ENCODE measurements around the gene IL4. TPM values are rescaled to one million over a fixed set of nuclear protein-coding genes. Genes with fewer than 3 reads are reported as not detected.

IL4 gene
- total and polyA plus RNA-seq, 4 donors: 0.43 TPM; not detected in 3

- H3K4me1 ChIP-seq (ENCODE audit: control insufficient read depth, insufficient read depth, low read length): no peaks in the 10 kb centered on the region
- DNase-seq (ENCODE audit: low read depth in 4 of 6, low spot score in 6 of 6): no peak
- H3K27ac ChIP-seq (ENCODE audit: low read depth, low read length): no peak overlapping the region
Measured at GRCh38 chr5:132679717-132680380, 6.1 kb downstream of the IL4 start.

GRCh38 chr5:132680780-132681475 lies 7.1 kb downstream of the IL4 start:
- Histone ChIP-seq H3K9me3 (ENCODE audit: control insufficient read depth, insufficient read depth, low read length) (no peaks in the 10 kb centered on the region), H3K4me1 (ENCODE audit: control insufficient read depth, insufficient read depth, low read length) (no peaks in the 10 kb centered on the region), H3K27me3 (ENCODE audit: control insufficient read depth, insufficient read depth, low read length) (no peaks in the 10 kb centered on the region), H3K27ac (ENCODE audit: low read depth, low read length) (no peak overlapping the region), H3K4me3 (ENCODE audit: low read depth, low read length) (no peak overlapping the region), H3K36me3 (ENCODE audit: control insufficient read depth, insufficient read depth, low read length) (no peaks in the 10 kb centered on the region)
- WGBS (ENCODE audit: insufficient coverage): 82% methylated on average over 7 of the region's 8 CpGs
- DNase-seq (ENCODE audit: low read depth in 4 of 6, low spot score in 6 of 6): no peak

More at GRCh38 chr5:132679717-132680380, 6.1 kb downstream of the IL4 start:
- no peaks in the 10 kb centered on the region for H3K9me3 ChIP-seq (ENCODE audit: control insufficient read depth, insufficient read depth, low read length)
- no peaks in the 10 kb centered on the region for H3K36me3 ChIP-seq (ENCODE audit: control insufficient read depth, insufficient read depth, low read length)
- H3K4me3 ChIP-seq (ENCODE audit: low read depth, low read length): no peak overlapping the region
- 93% methylated on average over 14 of the region's 15 CpGs for WGBS (ENCODE audit: insufficient coverage)
- H3K27me3 ChIP-seq (ENCODE audit: control insufficient read depth, insufficient read depth, low read length): no peaks in the 10 kb centered on the region

- H3K27me3 ChIP-seq (ENCODE audit: control insufficient read depth, insufficient read depth, low read length): no peaks in the 10 kb centered on the region
- no peak overlapping the region for H3K4me3 ChIP-seq (ENCODE audit: low read depth, low read length)
- no peak for DNase-seq (ENCODE audit: low read depth in 4 of 6, low spot score in 6 of 6)
- no peak overlapping the region for H3K27ac ChIP-seq (ENCODE audit: low read depth, low read length)
- no peaks in the 10 kb centered on the region for H3K36me3 ChIP-seq (ENCODE audit: control insufficient read depth, insufficient read depth, low read length)
- no peaks in the 10 kb centered on the region for H3K9me3 ChIP-seq (ENCODE audit: control insufficient read depth, insufficient read depth, low read length)
- H3K4me1 ChIP-seq (ENCODE audit: control insufficient read depth, insufficient read depth, low read length): no peaks in the 10 kb centered on the region
- WGBS (ENCODE audit: insufficient coverage): 84% methylated on average over 1 of the region's 2 CpGs
Measured at GRCh38 chr5:132681476-132681831, 7.7 kb downstream of the IL4 start.

- H3K27ac ChIP-seq (ENCODE audit: low read depth, low read length): no peak overlapping the region
- no peak for DNase-seq (ENCODE audit: low read depth in 4 of 6, low spot score in 6 of 6)
- H3K9me3 ChIP-seq (ENCODE audit: control insufficient read depth, insufficient read depth, low read length): no peaks in the 10 kb centered on the region
- H3K4me1 ChIP-seq (ENCODE audit: control insufficient read depth, insufficient read depth, low read length): no peaks in the 10 kb centered on the region
- WGBS (ENCODE audit: insufficient coverage): 100% methylated on average over 1 of the region's 4 CpGs
- H3K27me3 ChIP-seq (ENCODE audit: control insufficient read depth, insufficient read depth, low read length): no peaks in the 10 kb centered on the region
- H3K36me3 ChIP-seq (ENCODE audit: control insufficient read depth, insufficient read depth, low read length): no peaks in the 10 kb centered on the region
- H3K4me3 ChIP-seq (ENCODE audit: low read depth, low read length): no peak overlapping the region
Measured at GRCh38 chr5:132681983-132682382, 8.2 kb downstream of the IL4 start.

GRCh38 chr5:132684491-132684890 lies 10.7 kb downstream of the IL4 start:
- Histone ChIP-seq H3K9me3 (ENCODE audit: control insufficient read depth, insufficient read depth, low read length) (no peaks in the 10 kb centered on the region), H3K27ac (ENCODE audit: low read depth, low read length) (no peak overlapping the region), H3K36me3 (ENCODE audit: control insufficient read depth, insufficient read depth, low read length) (no peaks in the 10 kb centered on the region), H3K27me3 (ENCODE audit: control insufficient read depth, insufficient read depth, low read length) (no peaks in the 10 kb centered on the region), H3K4me3 (ENCODE audit: low read depth, low read length) (no peak overlapping the region), H3K4me1 (ENCODE audit: control insufficient read depth, insufficient read depth, low read length) (no peaks in the 10 kb centered on the region)
- no peak for DNase-seq (ENCODE audit: low read depth in 4 of 6, low spot score in 6 of 6)
- WGBS (ENCODE audit: insufficient coverage): 92% methylated on average over 3 of the region's 6 CpGs

- no peaks in the 10 kb centered on the region for H3K27me3 ChIP-seq (ENCODE audit: control insufficient read depth, insufficient read depth, low read length)
- no peak overlapping the region for H3K27ac ChIP-seq (ENCODE audit: low read depth, low read length)
- 90% methylated on average over 8 of the region's 12 CpGs for WGBS (ENCODE audit: insufficient coverage)
Measured at GRCh38 chr5:132684922-132685720, 11.3 kb downstream of the IL4 start.

GRCh38 chr5:132686193-132686592 lies 12.4 kb downstream of the IL4 start:
- DNase-seq (ENCODE audit: low read depth in 4 of 6, low spot score in 6 of 6): no peak
- H3K27me3 ChIP-seq (ENCODE audit: control insufficient read depth, insufficient read depth, low read length): no peaks in the 10 kb centered on the region
- WGBS (ENCODE audit: insufficient coverage): 90% methylated on average over 3 of the region's 3 CpGs
- no peak overlapping the region for H3K4me3 ChIP-seq (ENCODE audit: low read depth, low read length)
- no peaks in the 10 kb centered on the region for H3K4me1 ChIP-seq (ENCODE audit: control insufficient read depth, insufficient read depth, low read length)
- H3K27ac ChIP-seq (ENCODE audit: low read depth, low read length): no peak overlapping the region
- H3K36me3 ChIP-seq (ENCODE audit: control insufficient read depth, insufficient read depth, low read length): no peaks in the 10 kb centered on the region
- H3K9me3 ChIP-seq (ENCODE audit: control insufficient read depth, insufficient read depth, low read length): no peaks in the 10 kb centered on the region

More at GRCh38 chr5:132684922-132685720, 11.3 kb downstream of the IL4 start:
- no peak overlapping the region for H3K4me3 ChIP-seq (ENCODE audit: low read depth, low read length)
- DNase-seq (ENCODE audit: low read depth in 4 of 6, low spot score in 6 of 6): no peak
- H3K9me3 ChIP-seq (ENCODE audit: control insufficient read depth, insufficient read depth, low read length): no peaks in the 10 kb centered on the region
- H3K4me1 ChIP-seq (ENCODE audit: control insufficient read depth, insufficient read depth, low read length): no peaks in the 10 kb centered on the region
- H3K36me3 ChIP-seq (ENCODE audit: control insufficient read depth, insufficient read depth, low read length): no peaks in the 10 kb centered on the region

- Histone ChIP-seq H3K4me3 (ENCODE audit: low read depth, low read length) (no peak overlapping the region), H3K27ac (ENCODE audit: low read depth, low read length) (no peak overlapping the region), H3K36me3 (ENCODE audit: control insufficient read depth, insufficient read depth, low read length) (no peaks in the 10 kb centered on the region), H3K9me3 (ENCODE audit: control insufficient read depth, insufficient read depth, low read length) (no peaks in the 10 kb centered on the region), H3K4me1 (ENCODE audit: control insufficient read depth, insufficient read depth, low read length) (no peaks in the 10 kb centered on the region), H3K27me3 (ENCODE audit: control insufficient read depth, insufficient read depth, low read length) (no peaks in the 10 kb centered on the region)
- 93% methylated on average over 4 of the region's 5 CpGs for WGBS (ENCODE audit: insufficient coverage)
- DNase-seq (ENCODE audit: low read depth in 4 of 6, low spot score in 6 of 6): no peak
Measured at GRCh38 chr5:132687995-132688394, 14.2 kb downstream of the IL4 start.

GRCh38 chr5:132688536-132689339 lies 14.9 kb downstream of the IL4 start:
- no peaks in the 10 kb centered on the region for H3K27me3 ChIP-seq (ENCODE audit: control insufficient read depth, insufficient read depth, low read length)
- no peak overlapping the region for H3K27ac ChIP-seq (ENCODE audit: low read depth, low read length)
- no peaks in the 10 kb centered on the region for H3K9me3 ChIP-seq (ENCODE audit: control insufficient read depth, insufficient read depth, low read length)
- no peaks in the 10 kb centered on the region for H3K36me3 ChIP-seq (ENCODE audit: control insufficient read depth, insufficient read depth, low read length)
- no peak overlapping the region for H3K4me3 ChIP-seq (ENCODE audit: low read depth, low read length)
- WGBS (ENCODE audit: insufficient coverage): 83% methylated on average over 2 of the region's 7 CpGs
- H3K4me1 ChIP-seq (ENCODE audit: control insufficient read depth, insufficient read depth, low read length): no peaks in the 10 kb centered on the region
- no peak for DNase-seq (ENCODE audit: low read depth in 4 of 6, low spot score in 6 of 6)
